Parathyroid adenoma (tissue), 2 donors: ENCODE measurements around the gene IKBIP.

Experiments
- H2AFZ ChIP-seq: fragments of 300-600 bp; sonication (generic); one replicate; pipeline ENCODE4 v1.7.0; 2017; ENCODE audit warnings: antibody characterized with exemption, mild to moderate bottlenecking
- H3K27ac ChIP-seq: fragments of 300-600 bp; sonication (generic); one replicate; pipeline ENCODE4 v1.7.0; 2017
- H3K27me3 ChIP-seq: fragments of 300-600 bp; sonication (generic); one replicate; pipeline ENCODE4 v1.7.0; 2017; ENCODE audit warnings: low read length; ENCODE audit not compliant: control insufficient read depth, insufficient read depth
- H3K36me3 ChIP-seq: fragments of 300-600 bp; sonication (generic); one replicate; pipeline ENCODE4 v1.7.0; 2017; ENCODE audit warnings: low read length; ENCODE audit not compliant: control insufficient read depth, insufficient read depth
- H3K4me1 ChIP-seq: fragments of 300-600 bp; sonication (generic); one replicate; pipeline ENCODE4 v1.7.0; 2017; ENCODE audit warnings: control low read depth
- H3K4me2 ChIP-seq: fragments of 300-600 bp; sonication (generic); one replicate; pipeline ENCODE4 v1.7.0; 2017; ENCODE audit warnings: low read length
- H3K4me3 ChIP-seq: fragments of 300-600 bp; sonication (generic); one replicate; pipeline ENCODE4 v1.7.0; 2017; ENCODE audit warnings: low read depth, low read length
- H3K79me2 ChIP-seq: fragments of 300-600 bp; sonication (generic); one replicate; pipeline ENCODE4 v1.7.0; 2017; ENCODE audit warnings: control low read depth
- H3K9ac ChIP-seq: fragments of 300-600 bp; sonication (generic); one replicate; pipeline ENCODE4 v1.7.0; 2017; ENCODE audit warnings: mild to moderate bottlenecking
- H3K9me3 ChIP-seq: fragments of 300-600 bp; sonication (generic); one replicate; pipeline ENCODE4 v1.7.0; 2017; ENCODE audit warnings: low read length; ENCODE audit not compliant: control insufficient read depth
- TF ChIP-seq, protein P1 (sequence below): fragments of 300-600 bp; sonication (generic); IDR thresholded peaks from one replicate; pipeline ENCODE4 v1.7.0; 2017; ENCODE audit warnings: antibody characterized with exemption, mild to moderate bottlenecking
- donor health status: primary hyperparathyroidism.

Gene IKBIP, protein sequence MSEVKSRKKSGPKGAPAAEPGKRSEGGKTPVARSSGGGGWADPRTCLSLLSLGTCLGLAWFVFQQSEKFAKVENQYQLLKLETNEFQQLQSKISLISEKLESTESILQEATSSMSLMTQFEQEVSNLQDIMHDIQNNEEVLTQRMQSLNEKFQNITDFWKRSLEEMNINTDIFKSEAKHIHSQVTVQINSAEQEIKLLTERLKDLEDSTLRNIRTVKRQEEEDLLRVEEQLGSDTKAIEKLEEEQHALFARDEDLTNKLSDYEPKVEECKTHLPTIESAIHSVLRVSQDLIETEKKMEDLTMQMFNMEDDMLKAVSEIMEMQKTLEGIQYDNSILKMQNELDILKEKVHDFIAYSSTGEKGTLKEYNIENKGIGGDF

DNA sequence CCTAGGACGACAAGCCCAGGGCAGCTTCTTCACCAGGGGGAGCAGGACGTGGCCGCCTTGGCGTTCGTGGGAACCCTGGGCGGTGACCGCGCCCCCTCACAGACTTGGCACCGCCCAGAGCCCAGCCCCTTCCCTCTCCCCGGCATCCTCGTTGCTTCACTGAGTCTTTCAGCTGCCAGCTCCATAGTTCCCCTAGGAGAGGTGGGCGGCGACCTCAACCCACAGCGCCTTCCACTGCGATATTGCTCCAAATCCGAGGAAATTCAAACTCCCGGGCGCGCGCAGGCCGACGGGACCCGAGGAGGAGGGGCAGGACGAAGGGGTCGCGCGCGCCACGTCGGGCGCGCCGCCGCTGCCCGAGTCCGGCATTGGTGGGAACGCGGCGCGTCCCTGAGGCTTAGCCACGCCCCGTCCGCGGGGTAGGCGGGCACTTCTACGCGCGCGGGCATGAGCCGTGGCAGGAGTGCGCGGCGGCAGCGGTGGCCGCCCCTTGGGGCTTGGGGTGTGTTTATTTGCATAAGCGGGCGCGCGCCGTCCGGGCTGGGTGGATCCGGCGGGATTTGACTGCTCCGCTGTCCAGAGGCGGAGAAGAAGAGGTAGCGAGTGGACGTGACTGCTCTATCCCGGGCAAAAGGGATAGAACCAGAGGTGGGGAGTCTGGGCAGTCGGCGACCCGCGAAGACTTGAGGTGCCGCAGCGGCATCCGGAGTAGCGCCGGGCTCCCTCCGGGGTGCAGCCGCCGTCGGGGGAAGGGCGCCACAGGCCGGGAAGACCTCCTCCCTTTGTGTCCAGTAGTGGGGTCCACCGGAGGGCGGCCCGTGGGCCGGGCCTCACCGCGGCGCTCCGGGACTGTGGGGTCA is at the start of gene IKBIP, which contains the start of gene APAF1:
Gene IKBIP (minus strand): TSS at position 77 of the 860 bp plus-strand sequence. CDS start 87 bp downstream, outside the sequence.
Gene APAF1 (plus strand): TSS at position 579 of the 860 bp plus-strand sequence. CDS start 3,070 bp downstream, outside the sequence.
- Histone ChIP-seq H3K4me3 (peak within 1 kb of the TSS; percentile 78), H2AFZ (peak within 1 kb of the TSS; percentile 92), H3K4me2 (peak within 1 kb of the TSS; percentile 81), H3K36me3 (no peaks in the 10 kb centered on the region), H3K9me3 (no peaks in the 10 kb centered on the region), H3K9ac (peak within 1 kb of the TSS; percentile 7), H3K27ac (peak within 1 kb of the TSS; percentile 72), H3K27me3 (no peaks in the 10 kb centered on the region), H3K4me1 (no peaks in the 10 kb centered on the region), H3K79me2 (peaks cover 2% of the 10 kb centered on the region)
- TF ChIP-seq, protein P1, sequence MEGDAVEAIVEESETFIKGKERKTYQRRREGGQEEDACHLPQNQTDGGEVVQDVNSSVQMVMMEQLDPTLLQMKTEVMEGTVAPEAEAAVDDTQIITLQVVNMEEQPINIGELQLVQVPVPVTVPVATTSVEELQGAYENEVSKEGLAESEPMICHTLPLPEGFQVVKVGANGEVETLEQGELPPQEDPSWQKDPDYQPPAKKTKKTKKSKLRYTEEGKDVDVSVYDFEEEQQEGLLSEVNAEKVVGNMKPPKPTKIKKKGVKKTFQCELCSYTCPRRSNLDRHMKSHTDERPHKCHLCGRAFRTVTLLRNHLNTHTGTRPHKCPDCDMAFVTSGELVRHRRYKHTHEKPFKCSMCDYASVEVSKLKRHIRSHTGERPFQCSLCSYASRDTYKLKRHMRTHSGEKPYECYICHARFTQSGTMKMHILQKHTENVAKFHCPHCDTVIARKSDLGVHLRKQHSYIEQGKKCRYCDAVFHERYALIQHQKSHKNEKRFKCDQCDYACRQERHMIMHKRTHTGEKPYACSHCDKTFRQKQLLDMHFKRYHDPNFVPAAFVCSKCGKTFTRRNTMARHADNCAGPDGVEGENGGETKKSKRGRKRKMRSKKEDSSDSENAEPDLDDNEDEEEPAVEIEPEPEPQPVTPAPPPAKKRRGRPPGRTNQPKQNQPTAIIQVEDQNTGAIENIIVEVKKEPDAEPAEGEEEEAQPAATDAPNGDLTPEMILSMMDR, result no peak

DNA sequence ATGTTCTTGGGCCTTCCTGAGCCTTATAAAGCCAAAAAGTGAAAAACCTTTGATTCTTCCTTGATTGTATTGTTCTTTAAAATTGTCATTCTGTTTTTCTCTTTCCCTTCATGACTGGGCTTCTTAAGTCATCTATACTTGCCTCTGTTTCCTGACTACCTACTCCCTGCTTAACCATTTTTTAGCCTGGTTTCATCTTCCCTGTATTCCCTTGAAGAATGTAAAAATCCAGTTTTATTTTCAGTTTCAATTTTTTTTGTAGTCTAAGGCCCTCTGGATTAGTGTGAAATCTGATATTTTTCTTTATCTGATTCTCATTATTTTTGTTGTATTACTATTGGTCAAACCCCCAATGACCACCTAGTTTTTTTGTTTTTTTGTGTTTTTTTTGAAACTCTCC is 46.8 kb upstream of the IKBIP start:
- no peaks in the 10 kb centered on the region for H3K27me3 ChIP-seq
- H3K4me2 ChIP-seq, result no peak overlapping the region
- no peak overlapping the region for H3K27ac ChIP-seq
- no peaks in the 10 kb centered on the region for H3K79me2 ChIP-seq
- no peaks in the 10 kb centered on the region for H3K36me3 ChIP-seq
- H2AFZ ChIP-seq, result no peak overlapping the region
- peaks cover 4% of the 10 kb centered on the region for H3K4me1 ChIP-seq
- no peaks in the 10 kb centered on the region for H3K9me3 ChIP-seq
- TF ChIP-seq, protein P1, result no peak
- no peak overlapping the region for H3K9ac ChIP-seq
- H3K4me3 ChIP-seq, result no peak overlapping the region

DNA sequence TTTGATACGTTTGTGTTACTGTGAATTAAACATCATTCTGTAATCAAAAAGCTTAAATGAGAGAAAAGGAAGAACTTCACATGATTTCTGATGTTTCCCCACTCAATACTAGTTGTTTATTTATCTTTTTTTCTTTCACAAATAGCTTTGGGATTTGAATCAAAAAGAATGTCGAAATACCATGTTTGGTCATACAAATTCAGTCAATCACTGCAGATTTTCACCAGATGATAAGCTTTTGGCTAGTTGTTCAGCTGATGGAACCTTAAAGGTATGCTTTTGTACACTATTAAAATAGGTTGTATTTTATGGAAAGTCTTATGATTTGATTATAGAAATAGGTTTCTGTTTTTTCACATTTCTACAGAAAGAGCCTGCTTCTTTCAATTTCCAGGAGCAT is 42.0 kb upstream of the IKBIP start:
- Histone ChIP-seq H3K36me3 (no peaks in the 10 kb centered on the region), H3K27me3 (no peaks in the 10 kb centered on the region), H3K4me3 (no peak overlapping the region), H3K79me2 (no peaks in the 10 kb centered on the region), H3K4me2 (no peak overlapping the region), H3K4me1 (no peaks in the 10 kb centered on the region), H3K9me3 (no peaks in the 10 kb centered on the region), H3K27ac (no peak overlapping the region), H3K9ac (no peak overlapping the region), H2AFZ (no peak overlapping the region)
- TF ChIP-seq, protein P1, result no peak

DNA sequence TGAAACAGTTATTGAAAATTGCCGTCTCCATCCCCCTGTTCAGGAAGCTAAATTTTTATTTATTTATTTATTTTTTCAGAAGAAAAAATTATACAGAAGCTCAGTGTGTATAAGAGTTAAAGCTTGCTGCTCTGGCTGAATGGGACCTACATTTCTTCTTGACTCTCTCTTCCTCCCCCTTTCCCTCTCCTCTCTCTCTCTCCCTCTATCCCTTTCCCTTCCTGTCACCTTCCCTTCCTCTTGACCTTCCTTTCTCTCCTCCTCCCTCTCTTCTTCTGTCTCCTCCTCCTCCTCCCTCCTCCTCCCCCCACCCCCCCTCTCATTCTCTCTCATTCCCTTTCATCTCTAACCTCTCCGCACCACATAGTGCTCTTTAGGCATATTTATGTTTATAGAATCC is 39.6 kb upstream of the IKBIP start:
- Histone ChIP-seq H3K9ac (no peak overlapping the region), H3K27me3 (no peaks in the 10 kb centered on the region), H3K79me2 (no peaks in the 10 kb centered on the region), H3K4me3 (no peak overlapping the region), H3K4me2 (no peak overlapping the region), H3K4me1 (no peaks in the 10 kb centered on the region), H2AFZ (no peak overlapping the region), H3K27ac (no peak overlapping the region), H3K36me3 (no peaks in the 10 kb centered on the region), H3K9me3 (no peaks in the 10 kb centered on the region)
- TF ChIP-seq, protein P1, result no peak
